Kidney epithelial cell (primary cell): ENCODE results near the gene SLC7A11. TPM values are rescaled to one million over a fixed set of nuclear protein-coding genes. Genes with fewer than 3 reads are reported as not detected.

Experiments
- DNase-seq: peaks from one replicate; pipeline ENCODE4 v3.0.0-alpha.2; 2010; ENCODE audit warnings: low read depth
- H3K27me3 ChIP-seq: 2 replicates; pipeline ENCODE4 v1.6.0; 2011; ENCODE audit warnings: low read length; ENCODE audit not compliant: control insufficient read depth, insufficient read depth
- H3K36me3 ChIP-seq: 2 replicates; pipeline ENCODE4 v1.5.1; 2011; ENCODE audit warnings: low read length; ENCODE audit not compliant: control insufficient read depth, insufficient read depth
- H3K4me3 ChIP-seq: 2 replicates; pipeline ENCODE4 v1.5.1; 2011; ENCODE audit warnings: low read depth, mild to moderate bottlenecking, control low read depth, low read length
- total RNA-seq: library from RNA; depleted of rRNA; stranded (reverse); fragments of >200 nt; gene quantifications from 2 replicates; pipeline ENCODE4 v1.2.3, GENCODE V29; 2015
- TF ChIP-seq, protein P1 (sequence below): IDR thresholded peaks from 2 replicates; pipeline ENCODE4 v1.5.1; 2011; ENCODE audit warnings: mild to moderate bottlenecking, moderate library complexity, low read length, control low read depth, inconsistent platforms; ENCODE audit not compliant: insufficient read depth, poor library complexity, severe bottlenecking

The SLC7A11 gene
- total RNA-seq, result 30.1 and 31.7 TPM in 2 replicates

DNA sequence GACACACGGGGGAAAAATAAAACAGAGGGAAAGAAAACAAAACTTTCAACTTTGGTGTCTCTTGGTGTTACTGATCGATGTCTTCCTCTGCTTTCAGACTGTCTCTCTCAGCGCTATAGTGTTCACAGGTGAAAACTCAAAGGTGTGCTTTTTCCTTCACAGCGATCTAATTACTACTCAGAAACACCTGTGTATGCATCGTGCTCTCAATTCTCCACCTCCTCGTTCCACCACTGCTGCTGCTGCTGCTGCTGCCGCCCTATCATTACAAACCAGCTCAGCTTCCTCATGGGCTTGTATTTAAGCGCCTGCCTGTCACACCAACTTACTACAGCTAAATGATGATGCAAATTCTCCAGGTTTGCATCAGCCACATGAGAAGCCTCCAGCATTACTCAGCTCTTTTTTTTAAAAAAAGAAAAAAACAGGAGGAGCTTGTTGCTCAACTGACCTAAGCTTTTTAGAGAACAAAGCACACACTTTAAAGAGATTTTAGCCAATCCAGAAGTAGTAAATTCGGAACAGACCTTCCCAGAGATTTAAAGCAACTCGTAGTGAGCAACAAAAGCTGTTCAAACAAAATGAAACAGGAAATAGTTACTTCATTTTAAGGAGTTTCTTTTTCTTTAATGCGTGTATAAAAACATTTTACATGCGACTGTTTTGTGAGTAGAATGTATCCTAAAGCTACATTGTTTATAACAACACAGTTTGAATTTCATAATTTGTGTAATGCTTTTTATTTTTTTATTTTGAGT is at the start of gene SLC7A11:
Gene SLC7A11 (minus strand): TSS at position 274 of the 758 bp plus-strand sequence. CDS start 280 bp downstream, outside the sequence.
- H3K4me3 ChIP-seq, result peak within 1 kb of the TSS; percentile 33
- peak; percentile 99 for DNase-seq
- H3K36me3 ChIP-seq, result no peaks in the 10 kb centered on the region
- TF ChIP-seq, protein P1, sequence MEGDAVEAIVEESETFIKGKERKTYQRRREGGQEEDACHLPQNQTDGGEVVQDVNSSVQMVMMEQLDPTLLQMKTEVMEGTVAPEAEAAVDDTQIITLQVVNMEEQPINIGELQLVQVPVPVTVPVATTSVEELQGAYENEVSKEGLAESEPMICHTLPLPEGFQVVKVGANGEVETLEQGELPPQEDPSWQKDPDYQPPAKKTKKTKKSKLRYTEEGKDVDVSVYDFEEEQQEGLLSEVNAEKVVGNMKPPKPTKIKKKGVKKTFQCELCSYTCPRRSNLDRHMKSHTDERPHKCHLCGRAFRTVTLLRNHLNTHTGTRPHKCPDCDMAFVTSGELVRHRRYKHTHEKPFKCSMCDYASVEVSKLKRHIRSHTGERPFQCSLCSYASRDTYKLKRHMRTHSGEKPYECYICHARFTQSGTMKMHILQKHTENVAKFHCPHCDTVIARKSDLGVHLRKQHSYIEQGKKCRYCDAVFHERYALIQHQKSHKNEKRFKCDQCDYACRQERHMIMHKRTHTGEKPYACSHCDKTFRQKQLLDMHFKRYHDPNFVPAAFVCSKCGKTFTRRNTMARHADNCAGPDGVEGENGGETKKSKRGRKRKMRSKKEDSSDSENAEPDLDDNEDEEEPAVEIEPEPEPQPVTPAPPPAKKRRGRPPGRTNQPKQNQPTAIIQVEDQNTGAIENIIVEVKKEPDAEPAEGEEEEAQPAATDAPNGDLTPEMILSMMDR, result no peak
- H3K27me3 ChIP-seq, result no peaks in the 10 kb centered on the region

DNA sequence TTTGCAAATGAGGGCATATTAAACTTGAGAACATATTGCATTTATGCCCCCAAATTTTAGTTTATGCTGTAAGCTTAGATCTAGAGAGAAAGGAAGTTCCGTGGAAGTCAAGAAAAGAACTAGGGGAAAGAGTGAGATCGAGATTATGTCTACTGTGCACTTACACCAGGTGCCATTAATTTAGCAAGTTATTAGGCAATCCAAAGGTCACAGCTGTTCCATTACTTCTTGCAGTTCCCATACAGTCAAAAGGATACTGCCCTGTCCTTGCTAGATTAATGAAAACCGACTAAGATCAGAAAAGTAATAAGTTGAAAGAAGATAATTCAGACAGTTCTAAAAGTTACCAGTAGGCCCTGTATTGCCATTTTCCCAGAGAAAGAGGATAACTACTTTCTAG is 49.3 kb upstream of the SLC7A11 start:
- Histone ChIP-seq H3K36me3 (no peaks in the 10 kb centered on the region), H3K27me3 (no peaks in the 10 kb centered on the region), H3K4me3 (no peak overlapping the region)
- no peak for DNase-seq
- TF ChIP-seq, protein P1, result no peak

DNA sequence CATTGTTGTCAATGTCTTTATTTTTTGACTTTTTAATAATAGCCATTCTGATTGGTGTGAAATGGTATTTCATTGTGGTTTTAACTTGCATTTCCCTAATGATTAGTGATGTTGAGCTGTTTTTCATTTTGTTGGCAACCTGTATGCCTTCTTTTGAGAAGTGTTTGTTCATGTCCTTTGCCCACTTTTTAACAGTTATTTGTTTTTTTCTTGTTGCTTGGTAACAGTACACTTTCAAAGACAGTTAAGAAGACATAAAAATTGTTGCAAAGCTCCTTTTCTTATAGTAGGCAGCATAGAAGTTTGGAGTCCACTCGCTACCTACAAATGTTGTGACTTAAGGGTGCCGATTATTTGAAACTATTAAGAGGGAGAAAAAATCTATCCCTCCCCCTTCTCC is 48.7 kb upstream of the SLC7A11 start:
- no peaks in the 10 kb centered on the region for H3K27me3 ChIP-seq
- no peaks in the 10 kb centered on the region for H3K36me3 ChIP-seq
- TF ChIP-seq, protein P1, result no peak
- DNase-seq, result no peak
- H3K4me3 ChIP-seq, result no peak overlapping the region

DNA sequence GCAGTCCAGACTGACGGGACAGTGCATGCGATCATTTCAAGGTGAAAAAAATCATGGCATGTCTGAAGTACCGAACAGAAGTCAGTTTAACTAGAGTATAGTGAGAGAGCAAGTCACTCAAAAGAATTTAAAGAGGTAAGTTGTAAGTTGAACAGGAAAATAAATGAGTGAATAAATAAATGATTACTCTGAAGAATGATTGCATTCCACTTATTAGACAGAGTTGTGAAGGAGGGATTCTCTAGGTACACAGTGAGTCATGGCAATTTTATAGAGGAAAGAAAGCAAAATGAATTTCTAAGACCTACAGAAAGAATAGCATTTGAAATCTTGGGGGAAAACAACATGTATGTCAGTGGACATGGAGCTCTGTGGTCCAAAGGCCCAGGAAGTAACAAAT is 37.1 kb upstream of the SLC7A11 start:
- no peak overlapping the region for H3K4me3 ChIP-seq
- no peaks in the 10 kb centered on the region for H3K27me3 ChIP-seq
- H3K36me3 ChIP-seq, result no peaks in the 10 kb centered on the region
- TF ChIP-seq, protein P1, result no peak
- DNase-seq, result no peak

DNA sequence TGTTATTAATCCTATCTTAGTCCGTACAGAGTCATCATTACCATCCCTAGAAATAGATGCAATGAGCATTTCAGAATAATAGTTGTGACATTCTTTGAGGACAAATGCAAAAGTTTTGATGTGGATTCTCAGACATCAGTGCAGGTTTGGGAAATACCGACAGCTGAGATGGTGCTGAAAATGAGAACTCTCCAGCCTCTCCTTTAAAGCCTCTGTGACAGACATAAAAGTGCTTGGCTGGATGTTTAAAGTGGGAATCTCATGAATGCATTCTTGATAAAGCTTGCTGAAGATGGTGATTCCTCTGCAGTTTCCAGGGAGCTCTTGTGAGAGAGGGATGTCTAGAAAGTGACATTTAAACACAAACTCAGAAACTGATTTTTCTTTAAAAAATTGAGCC is 35.0 kb upstream of the SLC7A11 start:
- TF ChIP-seq, protein P1, result no peak
- DNase-seq, result no peak
- Histone ChIP-seq H3K36me3 (no peaks in the 10 kb centered on the region), H3K27me3 (no peaks in the 10 kb centered on the region), H3K4me3 (no peak overlapping the region)
